Endodermal cell (in vitro differentiated cells): ENCODE results near the gene FMNL2. TPM values are rescaled to one million over a fixed set of nuclear protein-coding genes. Genes with fewer than 3 reads are reported as not detected.

Experiments
- DNase-seq: peaks from one replicate; pipeline ENCODE4 v3.0.0-alpha.2; 2017
- H3K27ac ChIP-seq: 2 replicates; pipeline ENCODE4 v1.5.1; 2013; ENCODE audit warnings: mild to moderate bottlenecking, low read depth, low read length, moderate library complexity
- H3K27me3 ChIP-seq: 2 replicates; pipeline ENCODE4 v1.6.1; 2013; ENCODE audit warnings: mild to moderate bottlenecking, low read length, moderate library complexity; ENCODE audit not compliant: insufficient read depth, control insufficient read depth, poor library complexity, severe bottlenecking
- H3K36me3 ChIP-seq: 2 replicates; pipeline ENCODE4 v1.7.0; 2013; ENCODE audit warnings: mild to moderate bottlenecking, low read length, moderate library complexity; ENCODE audit not compliant: control insufficient read depth, insufficient read depth
- H3K4me1 ChIP-seq: one replicate; pipeline ENCODE4 v1.7.0; 2013; ENCODE audit warnings: low read length; ENCODE audit not compliant: control insufficient read depth, insufficient read depth
- H3K4me3 ChIP-seq: 2 replicates; pipeline ENCODE4 v1.5.1; 2013; ENCODE audit warnings: mild to moderate bottlenecking, low read length, moderate library complexity
- H3K9ac ChIP-seq: 2 replicates; pipeline ENCODE4 v1.6.1; 2013; ENCODE audit warnings: mild to moderate bottlenecking, low read length, moderate library complexity; ENCODE audit not compliant: poor library complexity, severe bottlenecking; ENCODE audit errors: extremely low read depth
- H3K9me3 ChIP-seq: 2 replicates; pipeline ENCODE4 v1.6.1; 2013; ENCODE audit warnings: mild to moderate bottlenecking, low read length, moderate library complexity; ENCODE audit not compliant: control insufficient read depth
- H3K27ac Mint-ChIP-seq: 2 replicates; pipeline ENCODE4 v1.8.0; 2020; ENCODE audit warnings: mixed read lengths
- H3K27me3 Mint-ChIP-seq: 2 replicates; pipeline ENCODE4 v1.8.0; 2021; ENCODE audit warnings: mild to moderate bottlenecking, mixed read lengths; ENCODE audit not compliant: insufficient read depth
- H3K36me3 Mint-ChIP-seq: 2 replicates; pipeline ENCODE4 v1.8.0; 2020; ENCODE audit warnings: low read depth, mixed read lengths
- H3K4me1 Mint-ChIP-seq: 2 replicates; pipeline ENCODE4 v1.8.0; 2020; ENCODE audit warnings: mixed read lengths
- H3K4me3 Mint-ChIP-seq: 2 replicates; pipeline ENCODE4 v1.8.0; 2020; ENCODE audit warnings: mild to moderate bottlenecking, moderate library complexity, mixed read lengths
- H3K9me3 Mint-ChIP-seq: 2 replicates; pipeline ENCODE4 v1.8.0; 2020; ENCODE audit warnings: mild to moderate bottlenecking, mixed read lengths
- CTCF ChIP-seq: fragments of 200-600 bp; sonication (generic); conservative IDR thresholded peaks from 2 replicates; pipeline ENCODE4 v1.5.0; 2021; ENCODE audit warnings: antibody characterized with exemption, mild to moderate bottlenecking
- WGBS, 2 experiments: methylation state at CpG; one replicate each; pipeline versions ENCODE4 v1.1.5 to v1.1.7; 2013; ENCODE audit warnings: missing lambda C conversion rate in 2 of 2, mixed read lengths in 1 of 2; ENCODE audit not compliant: insufficient coverage in 1 of 2, insufficient read length in 1 of 2; 5-methylcytosine and 5-hydroxymethylcytosine counted together
- total RNA-seq, 2 donors: library from RNA; stranded (reverse); fragmentation: NEBNext Ultra II Directional in 1 of 2; extraction: Animal tissue kit (Norgen Biotek cat#: 25700) in 1 of 2; gene quantifications; 2 replicates in 1 of 2; 3 replicates in 1 of 2; pipeline ENCODE4 v1.2.1, GENCODE V29; 2021

Gene FMNL2
- total RNA-seq, 2 donors from 2014 or later: 49.4 to 51.8 TPM

GRCh38 chr2:152423684-152424083 lies 88.7 kb downstream of the FMNL2 start:
- Mint-ChIP-seq H3K36me3 (no peaks in the 10 kb centered on the region), H3K4me3 (no peak overlapping the region), H3K4me1 (peaks cover 32% of the 10 kb centered on the region), H3K9me3 (no peaks in the 10 kb centered on the region), H3K27ac (peak overlapping the region; percentile 35), H3K27me3 (no peaks in the 10 kb centered on the region)
- DNase-seq: no peak
- H3K9ac ChIP-seq: no peak overlapping the region
- no peaks in the 10 kb centered on the region for H3K9me3 ChIP-seq
- no peak overlapping the region for H3K27ac ChIP-seq
- H3K4me3 ChIP-seq: no peak overlapping the region
- H3K27me3 ChIP-seq: no peaks in the 10 kb centered on the region
- no peak for TF ChIP-seq CTCF
- H3K36me3 ChIP-seq: no peaks in the 10 kb centered on the region
- peaks cover 9% of the 10 kb centered on the region for H3K4me1 ChIP-seq

GRCh38 chr2:152425765-152426727 lies 91.1 kb downstream of the FMNL2 start:
- no peak overlapping the region for H3K27ac Mint-ChIP-seq
- no peak for DNase-seq
- 84 to 88% methylated on average over 6 to 8 of the region's 8 CpGs for WGBS, 2 experiments

GRCh38 chr2:152426801-152427200 lies 91.8 kb downstream of the FMNL2 start:
- no peak for DNase-seq
- Histone ChIP-seq H3K4me3 (no peak overlapping the region), H3K27ac (no peak overlapping the region), H3K27me3 (no peaks in the 10 kb centered on the region), H3K36me3 (no peaks in the 10 kb centered on the region), H3K9ac (no peak overlapping the region), H3K9me3 (no peaks in the 10 kb centered on the region), H3K4me1 (peaks cover 6% of the 10 kb centered on the region)
- Mint-ChIP-seq H3K4me1 (peaks cover 29% of the 10 kb centered on the region), H3K9me3 (no peaks in the 10 kb centered on the region), H3K27ac (no peak overlapping the region), H3K4me3 (no peak overlapping the region), H3K27me3 (peaks cover 3% of the 10 kb centered on the region), H3K36me3 (no peaks in the 10 kb centered on the region)
- no peak for TF ChIP-seq CTCF
- 87 to 95% methylated on average over 3 to 4 of the region's 4 CpGs for WGBS, 2 experiments

More at GRCh38 chr2:152425765-152426727, 91.1 kb downstream of the FMNL2 start:
- H3K9me3 Mint-ChIP-seq: no peaks in the 10 kb centered on the region
- peak overlapping the region; percentile 4 for H3K27ac ChIP-seq
- H3K27me3 Mint-ChIP-seq: no peaks in the 10 kb centered on the region
- no peaks in the 10 kb centered on the region for H3K27me3 ChIP-seq
- H3K4me3 Mint-ChIP-seq: no peak overlapping the region
- no peaks in the 10 kb centered on the region for H3K36me3 ChIP-seq
- peaks cover 9% of the 10 kb centered on the region for H3K4me1 ChIP-seq
- H3K36me3 Mint-ChIP-seq: no peaks in the 10 kb centered on the region
- peaks cover 35% of the 10 kb centered on the region for H3K4me1 Mint-ChIP-seq
- H3K4me3 ChIP-seq: no peak overlapping the region
- no peak overlapping the region for H3K9ac ChIP-seq
- no peak for TF ChIP-seq CTCF
- H3K9me3 ChIP-seq: no peaks in the 10 kb centered on the region
